ENCODE measurements around the gene RENBP.
A peak's percentile ranks its signal among the peaks of the same experiment; 100 is the strongest.
"Not testable (repeated sequence)": the region's sequence is repeated elsewhere in the genome, so short reads cannot be mapped to it uniquely, and the experiment has no call there.

RENBP gene

DNA sequence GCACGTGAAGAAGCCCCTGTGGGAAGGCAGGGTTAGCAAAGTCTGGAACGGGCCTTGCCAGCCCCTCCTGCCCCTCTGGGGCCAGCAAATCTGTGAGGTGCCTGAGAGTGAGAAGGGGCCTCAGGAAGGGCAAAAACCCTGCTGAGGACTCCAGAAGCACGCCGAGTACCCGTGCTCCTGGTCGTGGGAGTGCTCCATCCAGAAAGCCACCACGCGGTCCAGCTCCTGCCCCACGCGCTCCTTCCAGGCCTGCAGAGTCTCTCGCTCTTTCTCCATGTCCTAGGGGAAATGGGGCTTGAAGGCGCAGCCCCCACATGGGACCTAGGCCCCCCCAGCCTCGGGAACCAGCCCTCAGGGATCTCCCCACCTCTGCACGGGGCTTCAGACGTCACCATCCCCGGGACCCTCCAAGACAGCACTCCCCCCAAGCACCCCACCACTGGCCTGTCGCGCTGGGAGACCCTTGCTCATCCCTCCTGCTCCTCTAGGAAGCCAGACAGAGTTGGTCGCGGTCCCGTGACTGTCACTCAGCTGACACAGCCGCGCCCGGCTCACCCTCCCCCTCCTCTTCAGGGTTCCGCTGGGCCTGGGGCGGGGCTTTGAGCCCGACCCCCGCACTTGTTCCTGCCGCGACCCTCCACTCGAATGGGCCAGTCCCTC is at the start of gene RENBP:
Gene RENBP, minus strand, starts transcription at position 504 of the 660 bp plus-strand sequence. Its CDS starts 33 bp downstream, at position 471.
- DNase-seq (ENCODE audit: low read depth in 3 of 3) = peak in 1 of 3 donors; percentile 40

DNA sequence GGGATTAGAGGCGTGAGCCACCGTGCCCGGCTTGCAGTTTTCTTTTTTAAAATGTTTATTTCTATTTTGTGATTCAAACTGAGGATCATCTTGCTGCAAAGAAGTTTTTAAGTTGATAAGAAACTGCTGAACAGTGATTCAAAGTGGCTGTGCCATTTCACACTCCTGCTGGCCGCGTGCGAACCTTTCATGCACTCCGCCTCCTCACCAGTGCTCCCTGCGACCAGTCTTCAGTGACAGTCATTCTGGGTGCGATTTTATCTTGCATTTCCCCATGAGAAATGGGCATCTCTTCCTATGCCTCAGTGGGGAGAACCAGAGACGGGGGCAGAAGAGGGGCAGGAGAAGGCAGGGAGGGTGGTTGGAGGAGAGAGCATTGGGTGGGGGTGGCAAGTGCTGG is 49.5 kb upstream of the RENBP start:
- DNase-seq (ENCODE audit: low read depth in 3 of 3) = no peak

DNA sequence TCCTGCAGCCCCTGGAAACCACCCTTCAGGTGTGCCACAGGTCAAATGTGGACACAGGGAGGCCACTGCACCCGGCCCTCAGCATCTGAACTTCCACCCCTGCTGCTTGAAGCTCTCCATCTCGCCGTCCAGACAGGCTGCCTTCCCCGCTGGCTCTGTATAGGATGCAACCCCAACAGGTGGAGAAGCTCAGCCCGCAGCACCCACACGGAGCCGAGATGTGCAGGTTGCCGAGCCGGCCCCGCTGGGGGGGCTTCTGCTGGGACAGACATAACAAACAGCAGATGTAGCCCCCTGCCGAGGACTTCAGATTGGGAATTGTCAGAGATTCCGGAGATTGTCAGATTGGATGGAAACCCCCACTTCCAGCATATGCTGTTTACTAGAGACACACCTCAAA is 48.6 kb upstream of the RENBP start:
- no peak for DNase-seq (ENCODE audit: low read depth in 3 of 3)

DNA sequence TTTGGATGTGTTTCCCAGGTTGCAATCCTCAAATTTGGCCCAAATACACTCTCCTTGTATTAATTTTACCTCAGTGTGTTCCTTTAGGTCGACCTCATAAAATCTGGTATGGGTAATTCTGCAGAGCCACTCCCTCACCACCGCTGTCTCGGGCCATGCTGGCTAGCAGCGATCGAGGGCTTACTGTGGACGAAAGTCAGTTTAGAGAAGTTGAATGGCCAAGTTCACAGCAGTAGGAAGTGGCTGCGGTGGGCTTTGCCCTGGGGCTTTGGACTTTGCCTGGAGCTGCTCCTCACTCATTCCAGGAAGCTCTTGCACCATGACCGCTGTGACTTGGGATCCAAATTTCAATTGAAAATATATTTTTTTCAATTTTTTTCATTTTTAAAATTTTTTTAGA is 47.7 kb upstream of the RENBP start:
- no peak for DNase-seq (ENCODE audit: low read depth in 3 of 3)

DNA sequence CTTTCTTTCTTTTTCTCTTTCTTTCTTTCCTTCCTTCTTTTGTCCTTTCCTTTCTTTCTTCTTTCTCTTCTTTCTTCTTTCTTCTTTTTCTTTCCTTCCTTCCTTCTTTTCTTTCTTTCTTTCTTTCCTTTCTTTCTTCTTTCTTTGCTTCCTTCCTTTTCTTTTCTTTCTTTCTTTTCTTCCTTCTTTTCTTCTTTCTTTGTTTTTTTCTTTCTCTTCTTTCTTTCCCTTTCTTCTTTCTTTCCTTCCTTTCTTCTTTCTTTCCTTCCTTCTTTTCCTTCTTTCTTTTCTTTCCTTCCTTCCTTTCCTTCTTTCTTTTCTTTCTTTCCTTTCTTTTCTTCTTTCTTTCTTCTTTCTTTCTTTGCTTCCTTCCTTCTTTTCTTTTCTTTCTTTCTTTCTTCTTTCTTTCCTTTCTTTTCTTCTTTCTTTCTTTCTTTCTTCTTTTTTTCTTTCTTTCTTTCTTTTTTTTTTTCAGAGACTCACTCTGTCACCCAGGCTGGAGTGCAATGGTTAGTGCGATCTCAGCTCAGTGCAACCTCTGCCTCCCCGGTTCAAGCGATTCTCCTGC is 46.7 kb upstream of the RENBP start:
- DNase-seq (ENCODE audit: low read depth in 3 of 3) = no peak

DNA sequence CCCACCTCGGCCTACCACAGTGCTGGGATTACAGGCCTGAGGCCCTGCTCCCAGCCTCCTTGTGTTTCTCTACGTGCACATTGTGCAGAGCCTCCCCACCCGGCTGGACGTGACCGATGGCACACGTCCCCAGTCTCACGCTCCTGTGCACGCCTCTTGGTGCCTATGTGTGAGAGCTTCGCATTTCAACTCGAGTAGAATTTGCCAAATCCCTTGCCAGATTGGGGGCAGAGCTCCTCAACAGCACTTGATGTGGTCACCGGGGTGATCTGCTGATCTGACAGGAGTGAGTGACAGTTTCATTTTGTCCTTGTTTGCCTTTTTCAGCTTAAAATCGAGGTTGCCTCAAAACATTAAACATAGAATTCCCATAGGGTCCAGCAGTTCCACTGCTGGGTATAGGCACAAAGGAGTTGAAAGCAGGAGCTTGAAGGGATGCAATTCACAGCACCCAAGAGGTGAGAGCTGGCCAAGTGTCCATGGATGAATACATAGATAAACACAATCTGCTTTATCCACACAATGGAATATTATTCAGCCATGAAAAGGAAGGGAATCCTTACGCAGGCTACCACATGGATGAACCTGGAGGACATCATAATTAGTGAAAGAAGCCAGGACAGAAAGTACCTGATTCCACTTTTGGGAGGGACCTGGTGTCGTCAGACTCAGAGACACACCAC is 45.7 kb upstream of the RENBP start:
- DNase-seq (ENCODE audit: low read depth in 3 of 3) = no peak

DNA sequence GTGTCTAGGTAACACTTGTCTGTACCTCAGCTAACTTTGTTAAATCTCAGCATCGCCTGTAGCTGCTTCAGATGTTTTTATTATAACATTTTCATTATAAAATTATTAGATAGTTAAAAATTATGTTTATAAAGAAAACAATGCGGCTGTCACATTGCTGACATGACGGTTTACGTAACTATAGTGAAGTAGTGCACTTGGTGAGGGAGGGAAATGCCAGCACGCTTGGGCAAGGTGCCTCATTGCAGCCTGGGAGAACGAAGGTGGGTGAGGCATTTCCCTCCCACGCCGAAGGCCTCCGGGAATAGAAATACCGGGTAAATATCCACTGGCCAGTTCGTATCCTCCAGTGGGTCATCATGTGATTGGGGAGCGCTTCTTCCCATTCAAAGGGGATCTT is 44.0 kb upstream of the RENBP start:
- DNase-seq (ENCODE audit: low read depth in 3 of 3) = no peak

DNA sequence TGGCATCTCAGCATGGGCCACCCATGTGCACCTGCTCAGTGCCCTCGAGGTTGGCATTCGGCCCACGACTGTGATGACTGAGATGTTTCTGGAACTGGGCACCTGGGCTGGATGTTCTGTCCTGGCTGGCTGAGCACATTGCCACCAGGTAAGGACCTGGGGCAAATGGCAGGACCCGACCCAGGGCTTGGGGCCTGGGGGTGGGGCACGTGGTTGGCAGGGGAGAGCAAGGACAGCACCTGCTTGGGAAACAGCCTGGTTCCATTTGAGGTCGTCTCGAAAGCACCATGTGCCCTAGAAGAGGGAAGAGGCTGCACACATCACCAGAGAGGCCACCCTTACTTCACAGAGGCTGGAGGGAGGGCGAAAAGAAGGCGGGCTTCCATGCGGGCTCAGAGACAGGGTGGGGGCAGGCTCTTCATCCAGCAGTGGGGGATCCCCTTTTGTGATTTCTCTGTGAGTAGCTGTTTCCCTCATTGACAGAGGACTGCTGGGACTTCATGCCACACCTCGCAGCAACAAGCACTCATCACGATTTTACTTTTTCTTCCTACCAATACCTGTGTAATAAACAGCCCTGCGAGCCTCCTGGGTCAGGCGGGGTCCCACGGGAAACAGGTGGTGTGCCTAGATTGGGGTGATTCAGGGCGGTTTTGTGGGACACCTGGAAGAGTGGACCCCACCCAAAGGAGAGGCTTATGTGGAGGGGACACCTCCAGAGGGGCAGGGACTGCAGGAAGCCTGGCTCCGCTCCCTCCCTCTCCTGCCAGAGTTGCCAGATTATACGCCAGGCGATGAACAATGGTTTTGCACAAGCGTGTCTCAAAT is 40.1 kb upstream of the RENBP start:
- peak in 1 of 3 donors; percentile 52 for DNase-seq (ENCODE audit: low read depth in 3 of 3)

DNA sequence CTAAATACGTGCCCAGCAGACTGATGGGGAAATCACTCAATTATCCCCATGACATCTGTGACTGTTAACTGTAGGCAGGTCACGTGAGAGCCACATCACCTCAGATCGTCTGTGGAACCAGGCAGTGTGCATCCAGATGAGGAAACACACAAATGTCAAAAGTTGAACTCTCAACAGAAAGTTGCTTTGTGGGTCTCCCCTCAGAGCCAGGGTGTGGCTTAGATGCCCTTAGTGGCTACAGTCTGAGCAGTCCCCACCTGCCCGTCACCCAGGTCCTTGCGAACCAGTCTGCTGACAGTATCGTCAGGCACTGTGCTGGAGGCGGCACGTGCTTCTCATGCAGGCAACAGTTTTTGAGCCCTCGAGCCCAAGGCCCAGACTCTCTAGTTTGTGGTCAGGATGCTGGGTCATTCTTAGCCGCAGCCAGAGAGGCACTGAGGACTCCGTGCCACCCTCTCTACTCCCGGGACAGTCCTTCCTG is 38.9 kb upstream of the RENBP start:
- DNase-seq (ENCODE audit: low read depth in 3 of 3) = no peak

DNA sequence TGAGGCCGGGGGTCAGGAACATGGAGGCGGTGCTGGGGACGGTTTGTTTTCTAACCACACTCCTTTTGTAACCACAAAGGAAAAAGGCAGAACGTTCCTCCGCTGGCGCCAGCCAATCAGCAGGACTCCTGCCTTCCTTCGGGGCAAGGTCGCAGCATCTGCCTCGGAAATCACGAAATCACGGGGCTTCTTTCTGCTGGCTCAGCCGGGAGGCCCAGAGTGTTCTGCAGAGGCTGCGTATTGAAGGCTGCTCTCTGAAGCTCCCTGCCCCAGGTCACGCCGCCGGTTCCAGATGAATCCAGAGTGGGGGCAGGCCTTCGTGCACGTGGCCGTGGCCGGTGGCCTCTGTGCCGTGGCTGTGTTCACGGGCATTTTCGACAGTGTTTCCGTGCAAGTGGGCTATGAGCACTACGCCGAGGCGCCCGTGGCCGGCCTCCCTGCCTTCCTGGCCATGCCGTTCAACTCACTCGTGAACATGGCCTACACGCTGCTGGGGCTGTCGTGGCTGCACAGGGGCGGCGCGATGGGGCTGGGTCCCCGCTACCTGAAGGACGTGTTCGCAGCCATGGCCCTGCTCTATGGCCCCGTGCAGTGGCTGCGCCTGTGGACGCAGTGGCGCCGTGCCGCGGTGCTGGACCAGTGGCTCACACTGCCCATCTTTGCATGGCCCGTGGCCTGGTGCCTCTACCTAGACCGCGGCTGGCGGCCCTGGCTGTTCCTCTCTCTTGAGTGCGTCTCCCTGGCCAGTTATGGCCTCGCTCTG is 37.5 kb upstream of the RENBP start:
- peak in 2 of 3 donors; percentile 47 to 64 for DNase-seq (ENCODE audit: low read depth in 3 of 3)

DNA sequence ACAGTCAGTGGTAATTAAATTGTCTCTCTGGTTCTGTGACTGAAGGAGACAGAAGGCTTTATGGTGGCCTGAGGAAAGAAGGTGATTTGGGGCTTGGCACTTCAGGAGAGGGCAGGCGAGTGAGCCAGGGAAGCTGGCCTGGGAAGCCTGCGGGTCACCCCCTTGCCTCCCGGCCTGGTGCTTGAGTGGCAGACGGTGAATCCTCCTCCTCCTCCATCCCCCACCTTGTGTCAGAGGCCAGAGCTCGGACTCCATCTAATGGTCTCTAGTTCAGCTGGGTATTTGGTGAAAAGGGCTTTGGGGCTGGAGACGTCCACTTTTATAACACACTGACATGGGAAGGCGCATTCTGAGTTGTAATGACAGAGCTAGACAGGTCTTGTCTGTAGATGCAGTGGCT is 36.8 kb upstream of the RENBP start:
- DNase-seq (ENCODE audit: low read depth in 3 of 3) = no peak

DNA sequence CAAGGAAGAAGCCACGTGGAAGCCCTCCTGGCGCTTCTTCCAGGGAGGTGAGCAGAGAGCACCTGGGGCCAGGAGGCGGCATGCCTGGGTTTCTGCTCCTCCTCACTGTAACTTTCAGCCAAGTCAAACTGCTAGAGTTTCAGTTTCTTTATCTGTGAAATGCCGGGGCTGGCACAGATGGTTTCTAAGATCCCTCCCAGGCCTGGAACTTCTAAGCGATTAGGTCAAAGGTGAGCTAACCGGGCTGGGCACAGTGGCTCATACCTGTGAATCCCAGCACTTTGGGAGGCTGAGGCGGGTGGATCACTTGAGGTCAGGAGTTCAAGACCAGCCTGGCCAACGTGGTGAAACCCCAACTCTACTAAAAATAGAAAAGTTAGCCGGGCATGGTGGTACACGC is 36.0 kb upstream of the RENBP start:
- not testable (repeated sequence) for DNase-seq (ENCODE audit: low read depth in 3 of 3)

DNA sequence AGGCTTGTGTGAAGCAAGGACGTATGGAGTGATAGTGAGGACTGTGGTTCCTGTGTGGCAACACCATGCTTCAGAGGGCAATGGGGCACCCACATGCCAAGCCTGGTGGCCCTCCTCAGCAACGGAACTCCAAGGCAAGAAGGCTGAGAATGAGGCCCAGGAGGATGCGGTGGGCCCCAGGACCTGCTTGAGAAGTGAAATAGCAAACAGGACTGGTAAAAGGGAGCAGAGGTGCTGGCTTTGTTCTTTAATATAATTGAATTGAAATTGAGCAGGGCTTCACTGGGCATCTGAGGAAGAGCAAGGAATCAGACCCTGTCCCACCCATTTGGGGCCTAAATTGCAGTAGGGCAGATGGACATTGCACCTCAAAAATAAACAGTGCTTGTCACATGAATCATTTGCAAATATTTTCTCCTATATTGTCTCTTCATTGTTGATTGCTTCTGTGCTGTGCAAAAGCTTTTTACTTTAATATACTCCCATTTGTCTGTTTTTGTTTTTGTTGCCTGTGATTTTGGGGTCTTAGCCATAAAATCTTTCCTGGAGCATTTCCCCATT is 30.4 kb upstream of the RENBP start:
- no peak for DNase-seq (ENCODE audit: low read depth in 3 of 3)

DNA sequence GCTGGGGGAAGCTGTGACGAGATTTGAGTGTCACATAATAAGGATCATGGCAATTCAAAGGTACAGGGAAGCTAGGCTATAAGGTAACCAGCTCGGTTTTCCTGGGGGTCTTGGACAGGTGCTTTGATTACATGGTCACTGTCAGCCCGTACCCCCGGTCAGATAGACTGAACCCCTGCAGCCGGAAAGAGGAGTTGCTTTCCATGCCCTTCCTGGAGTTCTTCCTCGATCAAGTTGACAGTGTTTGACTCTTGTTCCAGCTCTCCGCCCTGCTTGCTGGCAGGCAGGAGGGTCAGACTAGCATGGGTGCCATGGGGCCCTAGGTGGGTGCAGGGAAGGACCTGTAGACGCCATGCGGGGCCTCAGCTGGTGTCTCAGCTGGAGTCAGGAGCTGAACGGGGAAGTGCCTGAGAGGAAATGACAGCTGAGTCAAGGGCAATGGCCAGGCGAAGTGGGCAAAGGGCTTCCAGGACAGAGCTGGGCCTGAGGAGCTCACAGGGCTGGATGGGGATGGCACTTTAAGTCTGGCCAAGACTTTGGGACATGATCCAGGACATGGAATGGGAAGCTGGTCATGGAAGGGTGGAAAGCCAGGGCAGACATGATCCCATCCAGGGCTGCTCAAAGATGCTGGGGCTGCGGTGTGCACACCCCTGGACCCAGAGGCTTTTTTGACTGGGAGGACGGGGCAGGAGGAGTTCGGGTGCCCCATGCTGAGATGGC is 29.7 kb upstream of the RENBP start:
- no peak for DNase-seq (ENCODE audit: low read depth in 3 of 3)

DNA sequence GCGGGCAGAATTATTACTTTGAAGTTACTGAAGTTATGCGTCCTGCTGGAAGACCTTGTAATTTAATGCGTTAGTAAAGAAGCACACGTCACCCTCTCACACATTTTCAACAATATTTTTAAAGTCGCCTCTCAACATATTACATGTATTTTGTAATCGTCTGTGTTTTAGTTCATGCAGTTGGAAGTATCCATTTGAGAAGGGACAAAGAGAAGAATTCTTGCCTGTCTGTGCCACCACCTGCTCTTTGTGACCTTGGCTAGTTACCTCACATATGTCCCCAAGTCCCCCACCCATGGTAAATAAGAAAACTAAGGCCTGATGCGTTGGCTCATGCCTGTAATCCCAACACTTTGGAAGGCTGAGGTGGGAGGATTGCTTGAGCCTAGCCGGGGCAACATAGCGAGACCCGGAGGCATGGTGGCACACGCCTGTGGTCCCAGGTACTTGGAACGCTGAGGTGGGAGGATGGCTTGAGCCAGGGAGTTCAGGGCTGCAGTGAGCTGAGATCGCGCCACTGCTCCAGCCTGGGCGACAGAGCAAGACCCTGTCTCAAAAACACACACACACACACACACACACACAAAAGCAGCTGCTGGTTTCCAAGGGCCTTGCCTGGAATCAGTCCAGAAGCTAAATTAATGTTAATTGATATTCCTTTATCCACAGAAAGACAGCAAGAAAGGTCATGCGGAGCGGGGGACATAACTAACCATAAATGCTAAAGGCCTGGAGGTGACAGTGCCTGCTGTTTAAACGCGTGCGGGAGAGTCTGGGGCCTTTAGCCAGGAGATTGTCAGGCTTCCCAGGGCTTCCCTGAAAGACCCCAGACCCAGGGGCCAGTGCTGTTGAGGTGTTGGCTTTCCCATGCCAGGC is 28.9 kb upstream of the RENBP start:
- DNase-seq (ENCODE audit: low read depth in 3 of 3) = no peak

DNA sequence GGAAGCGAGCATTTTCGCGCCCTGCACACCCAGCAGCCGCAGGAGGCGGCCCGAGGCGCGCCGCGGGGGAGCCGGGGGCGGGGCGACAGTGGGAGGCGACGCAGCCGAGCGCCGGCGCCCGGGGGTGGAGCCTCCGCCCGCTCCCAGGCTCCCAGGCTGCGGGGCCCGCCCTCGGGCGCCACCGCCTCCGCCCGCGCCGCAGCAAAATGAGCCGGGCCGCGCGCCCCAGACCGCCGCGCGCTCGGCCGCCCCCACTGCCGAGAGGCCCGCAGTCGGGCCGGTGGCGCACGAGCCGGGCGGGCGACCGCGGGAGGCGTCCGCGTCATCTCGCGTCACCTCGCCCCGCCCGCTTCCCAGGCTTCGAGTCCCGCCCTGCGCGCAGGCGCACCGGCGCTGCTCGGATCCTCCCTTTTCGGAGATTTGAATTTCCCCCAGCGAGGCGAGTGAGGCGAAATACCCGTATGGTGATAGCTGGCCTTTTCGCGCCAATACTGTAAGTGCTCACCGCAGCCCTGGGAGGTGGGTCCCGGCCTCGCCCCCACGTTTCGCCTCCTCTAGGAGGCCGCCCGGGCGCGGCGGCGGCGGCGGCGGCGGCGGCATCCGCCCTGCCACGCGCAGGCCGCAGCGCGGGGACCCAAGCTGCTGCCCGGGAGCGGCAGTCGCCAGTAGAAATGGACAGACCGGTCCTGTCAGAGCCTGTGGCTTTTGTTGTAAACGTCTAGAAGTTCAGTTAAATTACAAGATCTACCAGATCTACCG is 28.1 kb upstream of the RENBP start, which contains the start of gene TMEM187:
Gene TMEM187, plus strand, starts transcription at position 387 of the 759 bp plus-strand sequence. CDS start 9,309 bp downstream, outside the sequence.
- DNase-seq (ENCODE audit: low read depth in 3 of 3) = peak; percentile 70 to 86 (median 86)

DNA sequence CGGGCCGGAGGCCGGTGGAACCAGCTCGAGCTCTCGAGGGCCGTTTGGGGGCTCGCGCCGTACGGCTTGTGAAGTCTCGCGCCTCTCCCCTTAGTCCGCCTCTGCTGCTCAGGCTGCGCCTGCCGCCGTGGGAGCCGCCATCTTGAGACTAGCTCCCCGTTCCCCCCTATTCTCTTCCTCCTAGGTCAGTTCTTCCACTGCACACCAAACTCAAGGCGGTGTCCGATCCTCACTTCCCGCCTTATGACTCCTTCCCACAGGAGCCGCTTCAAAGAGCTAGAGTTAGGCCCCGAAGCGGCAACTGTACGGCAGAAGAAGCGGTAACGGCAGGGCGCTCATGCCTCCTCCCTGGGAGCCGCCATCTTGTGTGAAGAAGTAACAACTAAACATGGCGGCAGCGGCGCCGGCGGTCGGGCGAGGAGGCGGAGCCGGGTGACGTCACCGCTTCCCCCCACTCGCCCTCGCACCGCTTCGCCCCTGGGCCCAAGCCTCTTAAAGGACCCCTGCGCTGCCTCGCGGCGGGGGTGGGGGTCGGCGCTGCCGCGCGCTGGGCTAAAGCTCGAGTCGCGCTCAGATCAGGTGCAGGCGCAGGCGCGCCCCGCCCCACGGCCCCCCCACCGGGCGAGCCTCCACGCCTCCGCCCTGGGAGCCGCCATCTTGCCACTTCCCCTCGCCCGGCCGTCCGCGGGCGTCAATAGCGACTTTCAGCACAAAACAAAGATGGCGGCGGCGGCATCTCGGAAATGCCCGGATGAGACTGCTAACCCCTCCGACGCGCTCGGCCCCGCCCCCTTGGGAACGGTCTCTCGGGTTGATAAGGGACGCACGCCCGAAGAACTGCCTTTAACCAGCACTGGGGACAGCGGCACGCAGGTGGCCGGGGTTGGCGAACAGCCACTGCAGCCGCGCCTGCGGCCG is 27.3 kb upstream of the RENBP start, which contains the start of gene HCFC1:
Gene HCFC1, minus strand, starts transcription at position 369 of the 918 bp plus-strand sequence. CDS start 978 bp downstream, outside the sequence.
- DNase-seq (ENCODE audit: low read depth in 3 of 3) = peak; percentile 70 to 89 (median 84)

Measured in stimulated activated CD4-positive, alpha-beta T cell treated with anti-CD3 and anti-CD28 coated beads, TNF-alpha, amount 100 ng/mL, for 48 hours (primary cell).